HG03139 (cell line): ENCODE data around the gene STRIP1.

ENCODE experiments used
- ATAC-seq: cut with Tn5 transposase; IDR thresholded peaks from one replicate; pipeline ENCODE4 v1.9.1; 2021; ENCODE audit not compliant: unreplicated experiment

Gene STRIP1

GRCh38 chr1:110050602-110051261, 16.3 kb downstream of the STRIP1 start:
- ATAC-seq, result no peak

- no peak for ATAC-seq
Observed at GRCh38 chr1:110051262-110051648, 16.8 kb downstream of the STRIP1 start.

GRCh38 chr1:110053552-110054428, 19.4 kb downstream of the STRIP1 start:
- no peak for ATAC-seq

GRCh38 chr1:110055493-110056284, 21.3 kb downstream of the STRIP1 start:
- no peak for ATAC-seq

- ATAC-seq, result no peak
Observed at GRCh38 chr1:110056285-110056683, 21.9 kb downstream of the STRIP1 start.

GRCh38 chr1:110056776-110057175, 22.4 kb downstream of the STRIP1 start:
- ATAC-seq, result no peak

- no peak for ATAC-seq
Observed at GRCh38 chr1:110057963-110058518, 23.6 kb downstream of the STRIP1 start.

- ATAC-seq, result no peak
Observed at GRCh38 chr1:110058591-110058990, 24.2 kb downstream of the STRIP1 start.

- no peak for ATAC-seq
Observed at GRCh38 chr1:110059133-110059863, 24.9 kb downstream of the STRIP1 start.

GRCh38 chr1:110060034-110060661, 25.7 kb downstream of the STRIP1 start:
- no peak for ATAC-seq

- no peak for ATAC-seq
Observed at GRCh38 chr1:110060662-110061060, 26.2 kb downstream of the STRIP1 start.

GRCh38 chr1:110061341-110061740, 26.9 kb downstream of the STRIP1 start:
- no peak for ATAC-seq

- ATAC-seq, result no peak
Observed at GRCh38 chr1:110062612-110063011, 28.2 kb downstream of the STRIP1 start.

- ATAC-seq, result no peak
Observed at GRCh38 chr1:110063781-110064180, 29.4 kb downstream of the STRIP1 start.

- no peak for ATAC-seq
Observed at GRCh38 chr1:110064576-110065337, 30.3 kb downstream of the STRIP1 start.

GRCh38 chr1:110065841-110066240, 31.4 kb downstream of the STRIP1 start:
- ATAC-seq, result no peak

- ATAC-seq, result no peak
Observed at GRCh38 chr1:110067479-110067892, 33.1 kb downstream of the STRIP1 start.

GRCh38 chr1:110067893-110068645, 33.6 kb downstream of the STRIP1 start:
- no peak for ATAC-seq
